OCI-LY3 (cell line): ENCODE data around the gene MEI4.

ENCODE experiments used
- H2AFZ ChIP-seq: fragments of 200-600, 300-600 bp; shearing (Covaris generic); 2 replicates; pipeline ENCODE4 v1.6.0; 2014; ENCODE audit warnings: antibody characterized with exemption, low read depth, low read length
- H3K27ac ChIP-seq: fragments of 200-600, 300-600 bp; sonication (generic); 2 replicates; pipeline ENCODE4 v1.5.1; 2014; ENCODE audit warnings: mild to moderate bottlenecking, low read length, moderate library complexity, mixed read lengths
- H3K27me3 ChIP-seq: fragments of 200-600, 300-600 bp; sonication (generic); 2 replicates; pipeline ENCODE4 v1.6.1; 2014; ENCODE audit warnings: low read depth, low read length, mixed read lengths
- H3K36me3 ChIP-seq: fragments of 200-600, 300-600 bp; sonication (generic); replicated peaks from 2 replicates; pipeline ENCODE3; 2014; ENCODE audit warnings: low read depth, low read length, mixed read lengths
- H3K4me1 ChIP-seq: fragments of 300-600, 200-600 bp; sonication (generic); 2 replicates; pipeline ENCODE4 v1.6.1; 2014; ENCODE audit warnings: low read length, mixed read lengths
- H3K4me2 ChIP-seq: fragments of 200-600, 300-600 bp; sonication (generic); 2 replicates; pipeline ENCODE4 v1.6.1; 2014; ENCODE audit warnings: low read length, mixed read lengths
- H3K4me3 ChIP-seq: fragments of 300-600, 200-600 bp; sonication (generic); 2 replicates; pipeline ENCODE4 v1.5.1; 2014; ENCODE audit warnings: antibody characterized with exemption, mild to moderate bottlenecking, low read length, moderate library complexity
- H3K79me2 ChIP-seq: fragments of 300-600, 200-600 bp; shearing (Covaris generic); 2 replicates; pipeline ENCODE4 v1.6.1; 2014; ENCODE audit warnings: mild to moderate bottlenecking, low read length, mixed read lengths
- H3K9ac ChIP-seq: fragments of 300-600, 200-600 bp; shearing (Covaris generic); 2 replicates; pipeline ENCODE4 v1.6.0; 2014; ENCODE audit warnings: mild to moderate bottlenecking, low read length, moderate library complexity
- H3K9me3 ChIP-seq: fragments of 200-600, 300-600 bp; shearing (Covaris generic); 2 replicates; pipeline ENCODE4 v1.6.1; 2014; ENCODE audit warnings: low read length, mixed read lengths; ENCODE audit not compliant: insufficient read depth
- H4K20me1 ChIP-seq: fragments of 200-600, 300-600 bp; sonication (generic); 2 replicates; pipeline ENCODE4 v1.6.1; 2016; ENCODE audit warnings: low read length, mixed read lengths; ENCODE audit not compliant: insufficient read depth
- CTCF ChIP-seq: fragments of 200-600, 300-600 bp; sonication (generic); IDR thresholded peaks from 2 replicates; pipeline ENCODE4 v1.5.1; 2014; ENCODE audit warnings: antibody characterized with exemption, low read length, low read depth
- EZH2phosphoT487 ChIP-seq: fragments of 200-600 bp; shearing (Covaris generic); IDR thresholded peaks from 2 replicates; pipeline ENCODE4 v1.6.1; 2018; ENCODE audit warnings: antibody characterized with exemption, mixed run types, low read depth

MEI4 gene

GRCh38 chr6:77773157-77773822 is 120.5 kb downstream of the MEI4 start:
- H3K9ac ChIP-seq = no peak overlapping the region
- no peak overlapping the region for H3K27ac ChIP-seq
- no peaks in the 10 kb centered on the region for H3K27me3 ChIP-seq
- H3K9me3 ChIP-seq = peaks cover 5% of the 10 kb centered on the region; the same call in 1 of the 2 replicates
- H4K20me1 ChIP-seq = no peaks in the 10 kb centered on the region
- no peaks in the 10 kb centered on the region for H3K79me2 ChIP-seq
- TF ChIP-seq CTCF (no peak), EZH2phosphoT487 (no peak)
- H3K4me3 ChIP-seq = no peak overlapping the region
- no peaks in the 10 kb centered on the region for H3K36me3 ChIP-seq
- no peak overlapping the region for H2AFZ ChIP-seq
- H3K4me2 ChIP-seq = no peak overlapping the region
- peaks cover 15% of the 10 kb centered on the region for H3K4me1 ChIP-seq

- TF ChIP-seq CTCF = no peak
- no peak for TF ChIP-seq EZH2phosphoT487
- Histone ChIP-seq H4K20me1 (no peaks in the 10 kb centered on the region), H3K4me3 (no peak overlapping the region), H3K9me3 (peaks cover 5% of the 10 kb centered on the region; the same call in 1 of the 2 replicates), H3K4me2 (peak overlapping the region; percentile 12; the same call in 1 of the 2 replicates), H2AFZ (no peak overlapping the region), H3K36me3 (no peaks in the 10 kb centered on the region), H3K27me3 (no peaks in the 10 kb centered on the region), H3K4me1 (peaks cover 15% of the 10 kb centered on the region), H3K79me2 (no peaks in the 10 kb centered on the region), H3K27ac (peak overlapping the region; percentile 50), H3K9ac (no peak overlapping the region)
Observed at GRCh38 chr6:77774457-77774856, 121.6 kb downstream of the MEI4 start.

- no peak overlapping the region for H2AFZ ChIP-seq
- TF ChIP-seq EZH2phosphoT487 (no peak), CTCF (no peak)
Observed at GRCh38 chr6:77776441-77776840, 123.6 kb downstream of the MEI4 start.

GRCh38 chr6:77778527-77778926 is 125.7 kb downstream of the MEI4 start:
- H3K27me3 ChIP-seq = no peaks in the 10 kb centered on the region
- no peaks in the 10 kb centered on the region for H3K9me3 ChIP-seq
- no peaks in the 10 kb centered on the region for H4K20me1 ChIP-seq
- no peak overlapping the region for H3K4me2 ChIP-seq
- H3K9ac ChIP-seq = no peak overlapping the region
- no peaks in the 10 kb centered on the region for H3K36me3 ChIP-seq
- peaks cover 15% of the 10 kb centered on the region for H3K4me1 ChIP-seq
- H3K4me3 ChIP-seq = no peak overlapping the region
- TF ChIP-seq CTCF = no peak
- TF ChIP-seq EZH2phosphoT487 = no peak
- H3K79me2 ChIP-seq = no peaks in the 10 kb centered on the region
- H2AFZ ChIP-seq = no peak overlapping the region
- H3K27ac ChIP-seq = no peak overlapping the region

More at GRCh38 chr6:77776441-77776840, 123.6 kb downstream of the MEI4 start:
- Histone ChIP-seq H3K9me3 (peaks cover 5% of the 10 kb centered on the region; the same call in 1 of the 2 replicates), H3K4me3 (no peak overlapping the region), H3K27me3 (no peaks in the 10 kb centered on the region), H3K4me2 (no peak overlapping the region), H3K79me2 (no peaks in the 10 kb centered on the region), H3K9ac (no peak overlapping the region), H3K4me1 (peaks cover 15% of the 10 kb centered on the region), H3K36me3 (no peaks in the 10 kb centered on the region), H3K27ac (no peak overlapping the region), H4K20me1 (no peaks in the 10 kb centered on the region)
